ENCODE measurements around the gene CABLES2. TPM values are rescaled to one million over a fixed set of nuclear protein-coding genes. Genes with fewer than 3 reads are reported as not detected.
A peak's percentile ranks its signal among the peaks of the same experiment; 100 is the strongest.

Gene CABLES2
- 1 to 10 TPM; 4.9 to 5.3 TPM for total RNA-seq

GRCh38 chr20:62407221-62407992 lies at the start of gene CABLES2:
TSS of gene CABLES2 (minus strand) at chr20:62407285. CDS start at chr20:62407276, 9 bp downstream.
- H3K4me1 Mint-ChIP-seq: peaks cover 20% of the 10 kb centered on the region
- no peaks in the 10 kb centered on the region for H3K9me3 Mint-ChIP-seq
- H3K27ac Mint-ChIP-seq: peak within 1 kb of the TSS; percentile 88
- no peaks in the 10 kb centered on the region for H3K36me3 Mint-ChIP-seq
- DNase-seq: peak; percentile 95
- H3K27me3 Mint-ChIP-seq: no peaks in the 10 kb centered on the region
- H3K4me3 Mint-ChIP-seq: peak within 1 kb of the TSS; percentile 78

DNA sequence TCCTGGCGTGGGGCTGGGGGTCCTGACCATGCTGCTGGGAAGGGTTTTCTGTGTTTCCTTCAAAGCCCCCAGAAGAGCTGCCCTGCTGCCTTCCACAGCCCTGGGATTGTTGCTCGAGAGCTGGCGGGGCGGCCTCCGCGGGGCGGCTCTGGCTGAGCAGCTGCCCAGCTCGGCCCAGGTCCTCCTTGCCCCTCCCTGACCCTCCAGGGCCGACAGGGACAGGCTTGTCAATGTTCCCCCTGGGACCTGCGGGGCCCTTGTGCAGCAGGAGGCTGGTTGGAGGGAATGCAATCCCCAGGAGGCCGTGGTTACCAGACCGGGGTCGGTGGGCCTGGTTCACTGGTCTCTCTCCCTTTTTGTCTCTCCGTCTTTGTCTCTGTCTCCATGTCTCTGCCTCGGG lies 48.8 kb upstream of the CABLES2 start:
- Mint-ChIP-seq H3K27me3 (peaks cover 3% of the 10 kb centered on the region), H3K27ac (no peak overlapping the region), H3K4me1 (no peaks in the 10 kb centered on the region), H3K4me3 (no peak overlapping the region), H3K36me3 (no peaks in the 10 kb centered on the region), H3K9me3 (no peaks in the 10 kb centered on the region)
- DNase-seq: no peak

DNA sequence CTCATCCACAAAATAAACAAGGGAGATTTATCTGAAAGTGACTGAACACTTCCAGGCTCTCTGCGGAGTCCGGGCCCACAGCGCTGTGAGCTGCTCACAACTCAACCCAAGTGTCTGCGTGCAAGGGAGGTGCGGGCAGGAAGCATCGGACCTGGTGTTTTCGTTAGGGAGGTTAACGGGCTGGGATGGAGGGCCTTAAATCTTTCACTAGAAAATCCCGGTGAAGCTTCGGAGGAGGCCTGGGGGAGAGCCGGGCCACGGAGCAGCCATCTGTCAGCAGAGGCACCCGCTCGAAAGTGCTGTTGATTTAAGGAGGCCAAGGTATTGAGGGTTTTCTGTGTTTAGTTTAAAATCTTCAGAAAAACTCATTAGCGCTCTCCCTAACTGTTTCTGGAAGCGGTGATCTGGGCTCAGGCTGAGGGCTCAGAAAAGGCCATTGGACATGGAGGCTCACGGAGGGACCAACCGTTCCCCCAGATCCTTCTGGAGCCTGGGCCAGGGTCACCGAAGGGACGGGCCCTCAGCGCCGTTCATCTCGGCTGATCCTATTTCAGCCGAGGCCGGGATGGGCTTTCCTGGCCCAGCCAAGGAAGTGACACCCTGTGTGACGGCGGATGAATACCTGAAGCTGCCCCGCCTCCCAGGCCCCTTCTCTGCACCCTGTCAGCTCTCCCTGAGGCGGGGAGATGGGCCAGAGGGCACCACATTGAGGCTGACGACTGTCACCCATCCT lies 48.0 kb upstream of the CABLES2 start:
- H3K9me3 Mint-ChIP-seq: no peaks in the 10 kb centered on the region
- no peaks in the 10 kb centered on the region for H3K4me1 Mint-ChIP-seq
- no peak for DNase-seq
- H3K27me3 Mint-ChIP-seq: peaks cover 3% of the 10 kb centered on the region
- no peaks in the 10 kb centered on the region for H3K36me3 Mint-ChIP-seq
- H3K27ac Mint-ChIP-seq: no peak overlapping the region
- H3K4me3 Mint-ChIP-seq: no peak overlapping the region

GRCh38 chr20:62453186-62453808 lies 46.2 kb upstream of the CABLES2 start:
- Mint-ChIP-seq H3K9me3 (no peaks in the 10 kb centered on the region), H3K36me3 (no peaks in the 10 kb centered on the region), H3K4me1 (no peaks in the 10 kb centered on the region), H3K27ac (no peak overlapping the region), H3K27me3 (peaks cover 2% of the 10 kb centered on the region), H3K4me3 (no peak overlapping the region)
- no peak for DNase-seq

- DNase-seq: no peak
- Mint-ChIP-seq H3K27me3 (no peaks in the 10 kb centered on the region), H3K9me3 (no peaks in the 10 kb centered on the region), H3K27ac (no peak overlapping the region), H3K4me1 (no peaks in the 10 kb centered on the region), H3K4me3 (no peak overlapping the region), H3K36me3 (no peaks in the 10 kb centered on the region)
Observed at GRCh38 chr20:62452475-62453095, 45.5 kb upstream of the CABLES2 start.

- Mint-ChIP-seq H3K9me3 (no peaks in the 10 kb centered on the region), H3K4me1 (no peaks in the 10 kb centered on the region), H3K4me3 (no peak overlapping the region), H3K36me3 (no peaks in the 10 kb centered on the region), H3K27ac (no peak overlapping the region), H3K27me3 (no peaks in the 10 kb centered on the region)
- DNase-seq: no peak
Observed at GRCh38 chr20:62451970-62452369, 44.9 kb upstream of the CABLES2 start.

DNA sequence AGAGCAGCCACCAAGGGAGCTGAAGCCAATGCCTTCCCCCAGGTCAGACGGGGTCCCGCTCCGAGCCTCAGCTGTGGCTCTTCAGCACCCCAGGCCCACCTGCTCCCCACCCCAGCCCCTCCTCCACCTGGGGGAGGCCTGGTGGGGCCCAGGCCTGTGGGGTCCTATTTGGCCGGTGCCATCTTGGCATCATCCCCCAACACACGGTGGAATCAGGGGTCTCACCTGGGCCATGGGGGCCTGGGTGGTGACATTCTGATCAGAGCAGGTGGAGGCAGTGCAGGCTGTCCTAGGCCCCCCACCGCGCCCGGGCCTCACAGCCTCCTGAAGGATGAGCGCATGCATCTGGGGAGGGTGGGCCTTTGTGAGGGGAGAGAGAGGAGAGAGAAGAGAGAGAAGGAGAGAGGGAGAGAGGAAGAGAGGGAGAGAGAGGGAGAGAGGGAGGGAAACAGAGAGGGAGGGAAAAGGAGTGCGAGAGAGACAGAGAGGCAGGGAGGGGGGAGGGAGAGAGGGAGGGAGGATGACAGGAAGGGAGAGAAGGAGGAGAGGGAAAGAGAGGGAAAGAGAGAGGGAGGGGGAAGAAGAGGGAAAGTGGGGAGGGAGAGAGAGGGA lies 44.2 kb upstream of the CABLES2 start:
- Mint-ChIP-seq H3K27ac (no peak overlapping the region), H3K4me1 (no peaks in the 10 kb centered on the region), H3K4me3 (no peak overlapping the region), H3K27me3 (no peaks in the 10 kb centered on the region), H3K9me3 (no peaks in the 10 kb centered on the region), H3K36me3 (no peaks in the 10 kb centered on the region)
- no peak for DNase-seq

- Mint-ChIP-seq H3K36me3 (no peaks in the 10 kb centered on the region), H3K4me3 (no peak overlapping the region), H3K9me3 (no peaks in the 10 kb centered on the region), H3K27me3 (no peaks in the 10 kb centered on the region), H3K4me1 (no peaks in the 10 kb centered on the region), H3K27ac (no peak overlapping the region)
- DNase-seq: no peak
Observed at GRCh38 chr20:62449951-62450691, 43.0 kb upstream of the CABLES2 start.

GRCh38 chr20:62448788-62449187 lies 41.7 kb upstream of the CABLES2 start:
- H3K4me1 Mint-ChIP-seq: no peaks in the 10 kb centered on the region
- no peaks in the 10 kb centered on the region for H3K9me3 Mint-ChIP-seq
- DNase-seq: no peak

GRCh38 chr20:62448038-62448437 lies 41.0 kb upstream of the CABLES2 start:
- Mint-ChIP-seq H3K36me3 (no peaks in the 10 kb centered on the region), H3K4me1 (no peaks in the 10 kb centered on the region), H3K27ac (no peak overlapping the region), H3K9me3 (no peaks in the 10 kb centered on the region), H3K27me3 (peaks cover 4% of the 10 kb centered on the region), H3K4me3 (no peak overlapping the region)
- DNase-seq: no peak

More at GRCh38 chr20:62448788-62449187, 41.7 kb upstream of the CABLES2 start:
- peaks cover 4% of the 10 kb centered on the region for H3K27me3 Mint-ChIP-seq
- no peak overlapping the region for H3K27ac Mint-ChIP-seq
- no peak overlapping the region for H3K4me3 Mint-ChIP-seq
- H3K36me3 Mint-ChIP-seq: no peaks in the 10 kb centered on the region

GRCh38 chr20:62446888-62447869 lies 40.1 kb upstream of the CABLES2 start:
- H3K4me3 Mint-ChIP-seq: no peak overlapping the region

DNA sequence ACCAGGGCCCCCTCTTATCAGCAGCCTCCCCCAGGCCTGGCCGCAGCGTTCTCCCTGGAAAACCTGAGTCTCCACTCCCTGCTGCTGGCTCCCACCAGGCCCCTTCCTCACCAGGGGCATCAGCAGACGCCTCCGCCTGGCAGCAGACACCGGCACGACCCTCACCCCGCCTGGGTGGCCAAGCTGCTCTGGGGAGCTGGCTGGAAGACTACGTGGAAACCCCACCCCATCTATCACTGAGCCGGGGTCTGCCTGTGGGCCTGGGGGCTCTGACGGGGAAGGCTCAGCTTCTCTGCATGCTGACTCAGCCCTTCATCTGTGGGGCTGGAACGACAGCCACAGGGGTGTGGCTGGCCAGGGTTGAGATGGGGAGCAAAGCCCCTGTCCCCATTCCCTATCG lies 39.4 kb upstream of the CABLES2 start:
- H3K36me3 Mint-ChIP-seq: no peaks in the 10 kb centered on the region
- H3K4me3 Mint-ChIP-seq: no peak overlapping the region
- no peaks in the 10 kb centered on the region for H3K4me1 Mint-ChIP-seq
- H3K27ac Mint-ChIP-seq: no peak overlapping the region
- no peaks in the 10 kb centered on the region for H3K9me3 Mint-ChIP-seq
- no peak for DNase-seq
- peaks cover 4% of the 10 kb centered on the region for H3K27me3 Mint-ChIP-seq

More at GRCh38 chr20:62446888-62447869, 40.1 kb upstream of the CABLES2 start:
- DNase-seq: no peak
- Mint-ChIP-seq H3K9me3 (no peaks in the 10 kb centered on the region), H3K36me3 (no peaks in the 10 kb centered on the region), H3K27me3 (peaks cover 4% of the 10 kb centered on the region), H3K27ac (no peak overlapping the region), H3K4me1 (no peaks in the 10 kb centered on the region)

DNA sequence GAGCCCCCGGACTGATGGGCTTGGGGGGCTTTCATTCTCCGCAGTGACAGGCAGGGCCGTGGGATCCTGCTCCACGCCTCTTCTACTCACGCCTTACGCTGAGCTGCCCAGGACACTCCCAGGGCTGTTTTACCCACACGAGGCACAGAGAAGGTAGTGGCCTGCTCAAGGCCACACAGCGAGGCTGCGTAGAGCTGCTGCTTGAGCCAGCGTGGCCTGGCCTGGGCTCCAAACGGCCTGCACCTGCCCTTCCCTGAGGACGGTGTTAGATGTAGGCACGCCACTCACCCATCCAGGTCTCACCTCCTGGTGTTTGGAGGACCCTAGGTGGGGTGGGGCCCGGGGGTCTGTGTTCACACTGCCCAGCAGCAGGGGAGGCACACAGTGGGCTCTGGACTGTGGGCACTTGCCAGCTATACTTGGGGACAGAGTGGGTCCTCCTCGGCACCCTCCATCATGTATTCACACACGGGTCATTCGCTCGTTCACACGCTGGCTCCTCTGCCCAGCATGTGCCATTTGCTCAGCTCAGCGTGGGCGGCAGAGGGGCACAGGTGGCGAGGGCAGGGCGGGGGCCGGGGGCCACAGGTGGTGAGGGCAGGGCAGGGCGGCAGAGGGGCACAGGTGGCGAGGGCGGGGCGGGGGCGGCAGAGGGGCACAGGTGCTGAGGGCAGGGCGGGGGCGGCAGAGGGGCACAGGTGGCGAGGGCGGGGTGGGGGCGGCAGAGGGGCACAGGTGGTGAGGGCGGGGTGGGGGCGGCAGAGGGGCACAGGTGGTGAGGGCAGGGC lies 38.7 kb upstream of the CABLES2 start:
- peaks cover 4% of the 10 kb centered on the region for H3K27me3 Mint-ChIP-seq
- no peak overlapping the region for H3K27ac Mint-ChIP-seq
- DNase-seq: no peak
- H3K4me1 Mint-ChIP-seq: no peaks in the 10 kb centered on the region
- no peaks in the 10 kb centered on the region for H3K36me3 Mint-ChIP-seq
- no peak overlapping the region for H3K4me3 Mint-ChIP-seq
- H3K9me3 Mint-ChIP-seq: no peaks in the 10 kb centered on the region

All from activated naive CD8-positive, alpha-beta T cell treated with anti-CD3 and anti-CD28 coated beads for 36 hours (primary cell).